ENCODE results near the gene SCAMP1.
A peak's percentile ranks its signal among the peaks of the same experiment; 100 is the strongest.
"Not testable (repeated sequence)": the region's sequence is repeated elsewhere in the genome, so short reads cannot be mapped to it uniquely, and the experiment has no call there.

The SCAMP1 gene

GRCh38 chr5:78430866-78431265 is 70.4 kb downstream of the SCAMP1 start:
- DNase-seq: no peak

GRCh38 chr5:78433972-78434371 is 73.6 kb downstream of the SCAMP1 start:
- DNase-seq: no peak

GRCh38 chr5:78447775-78448424 is 87.5 kb downstream of the SCAMP1 start:
- DNase-seq: no peak

GRCh38 chr5:78449103-78449502 is 88.7 kb downstream of the SCAMP1 start:
- no peak for DNase-seq

- DNase-seq: not testable (repeated sequence)
These were observed 97.1 kb downstream of the SCAMP1 start for GRCh38 chr5:78457507-78457906.

- no peak for DNase-seq
These were observed 98.4 kb downstream of the SCAMP1 start for GRCh38 chr5:78458843-78459242.

- no peak for DNase-seq
These were observed 106.7 kb downstream of the SCAMP1 start for GRCh38 chr5:78467140-78467539.

- DNase-seq: peak in 2 of 3 experiments; percentile 9 to 26
These were observed 107.4 kb downstream of the SCAMP1 start for GRCh38 chr5:78467752-78468357.

GRCh38 chr5:78471896-78472295 is 111.5 kb downstream of the SCAMP1 start:
- DNase-seq: no peak

- peak in 1 of 3 experiments; percentile 0 for DNase-seq
These were observed 112.2 kb downstream of the SCAMP1 start for GRCh38 chr5:78472469-78473106.

GRCh38 chr5:78473751-78474150 is 113.3 kb downstream of the SCAMP1 start:
- no peak for DNase-seq

- no peak for DNase-seq
These were observed 115.0 kb downstream of the SCAMP1 start for GRCh38 chr5:78475370-78475769.

GRCh38 chr5:78476795-78477194 is 116.4 kb downstream of the SCAMP1 start:
- no peak for DNase-seq

GRCh38 chr5:78482948-78483347 is 122.5 kb downstream of the SCAMP1 start:
- DNase-seq: no peak

- no peak for DNase-seq
These were observed 123.5 kb downstream of the SCAMP1 start for GRCh38 chr5:78483809-78484521.

- DNase-seq: no peak
These were observed 125.8 kb downstream of the SCAMP1 start for GRCh38 chr5:78486218-78486617.

- DNase-seq: no peak
These were observed 127.4 kb downstream of the SCAMP1 start for GRCh38 chr5:78487846-78488245.

GRCh38 chr5:78490709-78491485 is 130.5 kb downstream of the SCAMP1 start:
- DNase-seq: no peak

- DNase-seq: no peak
These were observed 131.8 kb downstream of the SCAMP1 start for GRCh38 chr5:78492224-78492623.

GRCh38 chr5:78492650-78493049 is 132.2 kb downstream of the SCAMP1 start:
- no peak for DNase-seq

- no peak for DNase-seq
These were observed 135.4 kb downstream of the SCAMP1 start for GRCh38 chr5:78495800-78496199.

- DNase-seq: no peak
These were observed 136.0 kb downstream of the SCAMP1 start for GRCh38 chr5:78496373-78496772.
